Right ventricle myocardium superior (tissue), 1 donor: ENCODE measurements around the gene SLC43A2. TPM values are rescaled to one million over a fixed set of nuclear protein-coding genes. Genes with fewer than 3 reads are reported as not detected.

Source experiments
- ATAC-seq: fragments of 200-7000 bp; cut with Tn5 transposase; one replicate; pipeline ENCODE4 v1.9.1; 2020; ENCODE audit warnings: mild to moderate bottlenecking; ENCODE audit not compliant: poor library complexity
- DNase-seq: peaks from one replicate; pipeline ENCODE4 v3.0.0-alpha.2; 2020
- intact Hi-C: fragments of 100-400 bp; cut with DNase I; formaldehyde crosslinking; loops from one replicate; pipeline ENCODE4 v1.11.2; 2022
- total RNA-seq: library from RNA; stranded (reverse); fragmentation: NEBNext Ultra II Directional; extraction: Animal tissue kit (Norgen Biotek cat#: 25700); gene quantifications from one replicate; pipeline ENCODE4 v1.2.1, GENCODE V29; 2021
- donor health status: DM: no; HTN: yes; CAD: no; lungs with severe emphysema.

SLC43A2 gene
- total RNA-seq, 1 donor from 2014 or later = 4.2 TPM

GRCh38 chr17:1645207-1646171 lies 16.9 kb upstream of the SLC43A2 start, which contains the start of gene SCARF1:
SCARF1 (minus strand) TSS chr17:1645732; CDS start chr17:1645697, 35 bp downstream.
- intact Hi-C loops = loop anchor here (5.0 kb wide), 1 partner anchor 73 kb away; no protein-coding TSS in a partner anchor
- peak; percentile 79 for DNase-seq
- no peak for ATAC-seq

GRCh38 chr17:1644493-1645206 lies 16.0 kb upstream of the SLC43A2 start:
- intact Hi-C loops = loop anchor here (5.0 kb wide), 1 partner anchor 72 kb away; no protein-coding TSS in a partner anchor
- DNase-seq = no peak
- ATAC-seq = no peak

- intact Hi-C loops = no loop called here
- peak; percentile 46 for DNase-seq
Observed at GRCh38 chr17:1643999-1644492, 15.4 kb upstream of the SLC43A2 start.

GRCh38 chr17:1643293-1643998 lies 14.8 kb upstream of the SLC43A2 start:
- intact Hi-C loops = no loop called here
- ATAC-seq = peak; percentile 4
- DNase-seq = peak; percentile 58

More at GRCh38 chr17:1643999-1644492, 15.4 kb upstream of the SLC43A2 start:
- peak; percentile 4 for ATAC-seq

GRCh38 chr17:1641065-1641403 lies 12.4 kb upstream of the SLC43A2 start:
- intact Hi-C loops = no loop called here
- DNase-seq (no peak), ATAC-seq (no peak)

GRCh38 chr17:1640329-1641064 lies 11.9 kb upstream of the SLC43A2 start:
- ATAC-seq (peak; percentile 27), DNase-seq (peak; percentile 67)
- intact Hi-C loops = no loop called here

- ATAC-seq = no peak
- intact Hi-C loops = no loop called here
- no peak for DNase-seq
Observed at GRCh38 chr17:1639549-1640180, 11.0 kb upstream of the SLC43A2 start.

GRCh38 chr17:1638624-1639300 lies 10.1 kb upstream of the SLC43A2 start:
- DNase-seq = no peak
- intact Hi-C loops = no loop called here
- no peak for ATAC-seq

- no peak for ATAC-seq
- DNase-seq = no peak
- intact Hi-C loops = no loop called here
Observed at GRCh38 chr17:1638171-1638590, 9.5 kb upstream of the SLC43A2 start.

- DNase-seq (no peak), ATAC-seq (no peak)
- intact Hi-C loops = no loop called here
Observed at GRCh38 chr17:1636732-1637285, 8.2 kb upstream of the SLC43A2 start.

- intact Hi-C loops = no loop called here
- DNase-seq = no peak
- no peak for ATAC-seq
Observed at GRCh38 chr17:1635675-1636465, 7.2 kb upstream of the SLC43A2 start.

- intact Hi-C loops = no loop called here
- ATAC-seq = no peak
- no peak for DNase-seq
Observed at GRCh38 chr17:1634841-1635650, 6.4 kb upstream of the SLC43A2 start.

GRCh38 chr17:1630662-1631061 lies 2.0 kb upstream of the SLC43A2 start:
- no peak for ATAC-seq
- no peak for DNase-seq
- intact Hi-C loops = no loop called here

- DNase-seq (peak; percentile 79), ATAC-seq (peak; percentile 19)
- intact Hi-C loops = loop anchor here (1.0 kb wide), 1 partner anchor 55 kb away; no protein-coding TSS in a partner anchor
Observed at GRCh38 chr17:1629504-1630310, 1.1 kb upstream of the SLC43A2 start.
